Endothelial cell of umbilical vein (primary cell): ENCODE measurements around the gene SORCS2. TPM values are rescaled to one million over a fixed set of nuclear protein-coding genes. Genes with fewer than 3 reads are reported as not detected.

Experiments
- BruUV-seq: library from RNA; stranded (reverse); fragments of 400-500 nt; replicated peaks from 2 replicates; lab custom pipeline; 2021; lab: Mats Ljungman, UMichigan
- CTCF ChIA-PET: fragments of 300-600, 350-600 bp; sonication (Branson Sonifier 250); formaldehyde crosslinking; loops from one replicate; lab custom pipeline; 2021; ENCODE audit warnings: antibody characterized with exemption, inconsistent platforms; lab: Charles Lee
- POLR2A ChIA-PET: fragments of 300-600, 350-600 bp; sonication (Branson Sonifier 250); formaldehyde crosslinking; loops from one replicate; lab custom pipeline; 2021; ENCODE audit warnings: antibody characterized with exemption, inconsistent platforms; lab: Charles Lee
- DNase-seq: peaks from one replicate; pipeline ENCODE4 v3.0.0-alpha.2; 2011; ENCODE audit warnings: low read depth, low spot score
- FAIRE-seq: peaks from 2 replicates; lab custom pipeline; 2011; peaks lifted over from hg19 to GRCh38; lab: Jason Lieb, UNC
- H2AFZ ChIP-seq: 2 replicates; pipeline ENCODE4 v1.6.0; 2012; ENCODE audit warnings: low read depth, low read length, control low read depth, inconsistent platforms
- H3K27ac ChIP-seq: 2 replicates; pipeline ENCODE4 v1.5.1; 2011; ENCODE audit warnings: low read depth, mild to moderate bottlenecking, control low read depth, low read length, moderate library complexity; ENCODE audit not compliant: insufficient read depth
- H3K27me3 ChIP-seq, 2 experiments: 2 replicates each; pipeline versions ENCODE4 v1.6.0 to v1.6.1; 2011; ENCODE audit warnings: low read length in 2 of 2, mixed read lengths in 1 of 2; ENCODE audit not compliant: control insufficient read depth in 2 of 2, insufficient read depth in 2 of 2
- H3K36me3 ChIP-seq, 2 experiments: 2 replicates in 1 of 2; 3 replicates in 1 of 2; pipeline ENCODE4 v1.5.1; 2011; ENCODE audit warnings: low read length in 2 of 2, mild to moderate bottlenecking in 1 of 2, moderate library complexity in 1 of 2; ENCODE audit not compliant: control insufficient read depth in 2 of 2, insufficient read depth in 2 of 2; ENCODE audit errors: extremely low read depth in 1 of 2
- H3K4me1 ChIP-seq: 3 replicates; pipeline ENCODE4 v1.5.1; 2011; ENCODE audit warnings: mild to moderate bottlenecking, low read length; ENCODE audit not compliant: control insufficient read depth, insufficient read depth; ENCODE audit errors: extremely low read depth
- H3K4me2 ChIP-seq: 2 replicates; pipeline ENCODE4 v1.6.1; 2011; ENCODE audit warnings: low read length, control low read depth, mixed read lengths; ENCODE audit not compliant: insufficient read depth
- H3K4me3 ChIP-seq, 3 experiments: fragments of 200-600 bp in 1 of 3; sonication (generic), shearing (Covaris generic) in 1 of 3; replicated peaks in 1 of 3; 2 replicates each; pipeline ENCODE4 v1.5.1; 2011 to 2016; ENCODE audit warnings: control low read depth in 3 of 3, low read length in 3 of 3, mild to moderate bottlenecking in 2 of 3, inconsistent platforms in 1 of 3, low read depth in 1 of 3, moderate library complexity in 1 of 3; ENCODE audit not compliant: insufficient read depth in 1 of 3
- H3K79me2 ChIP-seq: 2 replicates; pipeline ENCODE4 v1.6.0; 2012; ENCODE audit warnings: low read length, inconsistent platforms; ENCODE audit not compliant: control insufficient read depth, insufficient read depth
- H3K9ac ChIP-seq: replicated peaks from 2 replicates; pipeline ENCODE3; 2011; ENCODE audit warnings: low read length, control low read depth; ENCODE audit not compliant: insufficient read depth; ENCODE audit errors: extremely low read depth
- H3K9me1 ChIP-seq: replicated peaks from 3 replicates; pipeline ENCODE4 v1.6.0; 2011; ENCODE audit warnings: mild to moderate bottlenecking, low read length; ENCODE audit not compliant: control insufficient read depth, insufficient read depth; ENCODE audit errors: extremely low read depth
- H3K9me3 ChIP-seq: replicated peaks from 2 replicates; pipeline ENCODE4 v1.5.1; 2012; ENCODE audit warnings: low read length, inconsistent platforms; ENCODE audit not compliant: control insufficient read depth, insufficient read depth
- H4K20me1 ChIP-seq: replicated peaks from 2 replicates; pipeline ENCODE3; 2011; ENCODE audit warnings: mild to moderate bottlenecking, low read length; ENCODE audit not compliant: control insufficient read depth, insufficient read depth; ENCODE audit errors: extremely low read depth
- CTCF ChIP-seq, 2 donors: IDR thresholded peaks; 1 replicate in 1 of 2; 2 replicates in 1 of 2; pipeline ENCODE4 v1.5.1; 2011; ENCODE audit warnings: low read length in 2 of 2, mild to moderate bottlenecking in 2 of 2, moderate library complexity in 2 of 2, control low read depth in 1 of 2, inconsistent platforms in 1 of 2, low read depth in 1 of 2; ENCODE audit not compliant: insufficient read depth in 1 of 2; ENCODE audit errors: extremely low read depth in 1 of 2
- EZH2 ChIP-seq: IDR thresholded peaks from 2 replicates; pipeline ENCODE4 v1.6.1; 2012; ENCODE audit warnings: borderline replicate concordance, low read depth, mild to moderate bottlenecking, moderate library complexity, low read length, inconsistent platforms; ENCODE audit not compliant: severe bottlenecking
- FOS ChIP-seq: IDR thresholded peaks from 2 replicates; pipeline ENCODE4 v1.6.1; 2011; ENCODE audit warnings: mild to moderate bottlenecking, low read length, moderate library complexity, borderline replicate concordance; ENCODE audit not compliant: insufficient read depth
- GATA2 ChIP-seq: IDR thresholded peaks from 2 replicates; pipeline ENCODE4 v1.7.0; 2011; ENCODE audit warnings: low read depth, mild to moderate bottlenecking, moderate library complexity, mixed read lengths, low read length; ENCODE audit not compliant: insufficient read length, insufficient read depth
- JUN ChIP-seq: IDR thresholded peaks from 2 replicates; pipeline ENCODE4 v1.6.1; 2011; ENCODE audit warnings: borderline replicate concordance, low read depth; ENCODE audit not compliant: insufficient read length, insufficient read depth
- MAX ChIP-seq: IDR thresholded peaks from 2 replicates; pipeline ENCODE4 v1.6.1; 2011; ENCODE audit not compliant: insufficient read depth, insufficient read length
- MYC ChIP-seq: IDR thresholded peaks from one replicate; pipeline ENCODE4 v1.6.1; 2011; ENCODE audit warnings: mild to moderate bottlenecking, low read depth, low read length
- POLR2A ChIP-seq: IDR thresholded peaks from 2 replicates; pipeline ENCODE4 v1.6.1; 2012; ENCODE audit warnings: low read depth, mild to moderate bottlenecking, control low read depth, low read length
- POLR2AphosphoS5 ChIP-seq: IDR thresholded peaks from 2 replicates; pipeline ENCODE4 v1.6.1; 2012; ENCODE audit warnings: low read depth, mild to moderate bottlenecking, control low read depth, low read length, moderate library complexity; ENCODE audit not compliant: insufficient read depth
- dilution Hi-C: fragments of 300-500 bp; cut with MboI; formaldehyde crosslinking; loops from one replicate; pipeline ENCODE4 v1.15.0; 2019; ENCODE audit warnings: low sequenced_read_pairs; ENCODE audit not compliant: extremely low pct_ligation_motif_present
- intact Hi-C: fragments of 100-400 bp; cut with micrococcal nuclease; formaldehyde crosslinking; loops from one replicate; pipeline ENCODE4 v1.10.0; 2022
- polyA plus RNA-seq, 4 experiments: library from polyadenylated mRNA; depleted of rRNA in 3 of 4; stranded (reverse) in 3 of 4; unstranded in 1 of 4; fragments of >200 nt; gene quantifications; 2 replicates each; pipeline versions ENCODE4 v1.2.1 to v1.2.3, GENCODE V29; 2011 to 2012; ENCODE audit warnings: missing spikeins in 1 of 4
- total RNA-seq: library from RNA; stranded (reverse); gene quantifications from 2 replicates; pipeline ENCODE4 v1.2.3, GENCODE V29; 2021

Gene SORCS2
- total and polyA plus RNA-seq, 2 donors (not counting 3 experiments of a cell fraction or from before 2014, with no cell fraction given) = not detected

- no peak overlapping the region for H3K4me2 ChIP-seq
- peaks cover 28% of the 10 kb centered on the region for H3K4me1 ChIP-seq
- DNase-seq (no peak), FAIRE-seq (no peak)
- dilution Hi-C loops (no loop called here), intact Hi-C loops (no loop called here)
- H3K27ac ChIP-seq = no peak overlapping the region
- H3K79me2 ChIP-seq = no peaks in the 10 kb centered on the region
- no peak overlapping the region for H3K9ac ChIP-seq
- POLR2A ChIA-PET = no interaction called here
- no peaks in the 10 kb centered on the region for H3K9me3 ChIP-seq
- no peaks in the 10 kb centered on the region for H3K9me1 ChIP-seq
- H3K27me3 ChIP-seq = peaks cover 0 to 6% of the 10 kb centered on the region in 2 experiments
- no peaks in the 10 kb centered on the region for H4K20me1 ChIP-seq
- no peak overlapping the region for H3K4me3 ChIP-seq
- BruUV-seq = no TSS peak
- H3K36me3 ChIP-seq = no peaks in the 10 kb centered on the region
- no peak overlapping the region for H2AFZ ChIP-seq
- CTCF ChIA-PET = interaction anchor here (0.8 kb wide), 1 partner anchor 16 kb away, joined by 3 read pairs; no protein-coding TSS in a partner anchor
- no peak for TF ChIP-seq JUN
- TF ChIP-seq MAX = no peak
- TF ChIP-seq FOS = no peak
- TF ChIP-seq GATA2 = no peak
- TF ChIP-seq MYC = no peak
Observed at GRCh38 chr4:7646384-7647061, 454.2 kb downstream of the SORCS2 start.

- FAIRE-seq = no peak
- Histone ChIP-seq H3K36me3 (no peaks in the 10 kb centered on the region), H3K9me1 (no peaks in the 10 kb centered on the region), H2AFZ (no peak overlapping the region), H3K9ac (no peak overlapping the region), H3K27me3 (peaks cover 0 to 6% of the 10 kb centered on the region in 2 experiments), H4K20me1 (no peaks in the 10 kb centered on the region), H3K4me1 (peaks cover 28% of the 10 kb centered on the region), H3K79me2 (no peaks in the 10 kb centered on the region), H3K4me3 (no peak overlapping the region), H3K4me2 (no peak overlapping the region), H3K9me3 (no peaks in the 10 kb centered on the region), H3K27ac (no peak overlapping the region)
- intact Hi-C loops (no loop called here), dilution Hi-C loops (no loop called here)
- ChIA-PET CTCF (interaction anchor here (0.8 kb wide), 1 partner anchor 16 kb away, joined by 3 read pairs; no protein-coding TSS in a partner anchor), POLR2A (no interaction called here)
- no peak for DNase-seq
- TF ChIP-seq GATA2 (no peak), EZH2 (no peak), MAX (no peak), MYC (no peak), POLR2A (no peak), FOS (no peak), CTCF (IDR thresholded peaks at IDR 0.05; ENCODE audit: extremely low read depth in 1 of 2, insufficient read depth in 1 of 2, low read depth in 1 of 2, low read length in 2 of 2) (no peak), POLR2AphosphoS5 (no peak), JUN (no peak)
- no TSS peak for BruUV-seq
Observed at GRCh38 chr4:7647186-7647585, 454.8 kb downstream of the SORCS2 start.
